ENCODE measurements around the gene LRRTM4. TPM values are rescaled to one million over a fixed set of nuclear protein-coding genes. Genes with fewer than 3 reads are reported as not detected.

The LRRTM4 gene
- total RNA-seq, 1 experiment from 2014 or later: not detected

GRCh38 chr2:77518311-77518710 is 3.9 kb downstream of the LRRTM4 start:
- peaks cover 4% of the 10 kb centered on the region for H3K36me3 Mint-ChIP-seq (ENCODE audit: insufficient read depth, unreplicated experiment)
- H3K4me3 Mint-ChIP-seq (ENCODE audit: unreplicated experiment): no peak overlapping the region
- no peaks in the 10 kb centered on the region for H3K4me1 Mint-ChIP-seq (ENCODE audit: insufficient read depth, unreplicated experiment)
- POLR2A ChIA-PET: no interaction called here
- no TSS peak for BruUV-seq (replicated peaks)
- no peaks in the 10 kb centered on the region for H3K9me3 Mint-ChIP-seq (ENCODE audit: unreplicated experiment)
- DNase-seq (ENCODE audit: unreplicated experiment): no peak
- H3K27me3 Mint-ChIP-seq (ENCODE audit: insufficient read depth, unreplicated experiment): peaks cover 45% of the 10 kb centered on the region
- intact Hi-C loops (cut with micrococcal nuclease): no loop called here
- TF ChIP-seq, protein P1, sequence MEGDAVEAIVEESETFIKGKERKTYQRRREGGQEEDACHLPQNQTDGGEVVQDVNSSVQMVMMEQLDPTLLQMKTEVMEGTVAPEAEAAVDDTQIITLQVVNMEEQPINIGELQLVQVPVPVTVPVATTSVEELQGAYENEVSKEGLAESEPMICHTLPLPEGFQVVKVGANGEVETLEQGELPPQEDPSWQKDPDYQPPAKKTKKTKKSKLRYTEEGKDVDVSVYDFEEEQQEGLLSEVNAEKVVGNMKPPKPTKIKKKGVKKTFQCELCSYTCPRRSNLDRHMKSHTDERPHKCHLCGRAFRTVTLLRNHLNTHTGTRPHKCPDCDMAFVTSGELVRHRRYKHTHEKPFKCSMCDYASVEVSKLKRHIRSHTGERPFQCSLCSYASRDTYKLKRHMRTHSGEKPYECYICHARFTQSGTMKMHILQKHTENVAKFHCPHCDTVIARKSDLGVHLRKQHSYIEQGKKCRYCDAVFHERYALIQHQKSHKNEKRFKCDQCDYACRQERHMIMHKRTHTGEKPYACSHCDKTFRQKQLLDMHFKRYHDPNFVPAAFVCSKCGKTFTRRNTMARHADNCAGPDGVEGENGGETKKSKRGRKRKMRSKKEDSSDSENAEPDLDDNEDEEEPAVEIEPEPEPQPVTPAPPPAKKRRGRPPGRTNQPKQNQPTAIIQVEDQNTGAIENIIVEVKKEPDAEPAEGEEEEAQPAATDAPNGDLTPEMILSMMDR (IDR thresholded peaks at IDR 0.05; ENCODE audit: unreplicated experiment): no peak
- no peak overlapping the region for H3K27ac Mint-ChIP-seq (ENCODE audit: low read depth, unreplicated experiment)
- CTCF ChIA-PET: no interaction called here

GRCh38 chr2:77513191-77513590 is 9.0 kb downstream of the LRRTM4 start:
- peak; percentile 30 for DNase-seq (ENCODE audit: unreplicated experiment)
- H3K27me3 Mint-ChIP-seq (ENCODE audit: insufficient read depth, unreplicated experiment): peaks cover 14% of the 10 kb centered on the region

DNA sequence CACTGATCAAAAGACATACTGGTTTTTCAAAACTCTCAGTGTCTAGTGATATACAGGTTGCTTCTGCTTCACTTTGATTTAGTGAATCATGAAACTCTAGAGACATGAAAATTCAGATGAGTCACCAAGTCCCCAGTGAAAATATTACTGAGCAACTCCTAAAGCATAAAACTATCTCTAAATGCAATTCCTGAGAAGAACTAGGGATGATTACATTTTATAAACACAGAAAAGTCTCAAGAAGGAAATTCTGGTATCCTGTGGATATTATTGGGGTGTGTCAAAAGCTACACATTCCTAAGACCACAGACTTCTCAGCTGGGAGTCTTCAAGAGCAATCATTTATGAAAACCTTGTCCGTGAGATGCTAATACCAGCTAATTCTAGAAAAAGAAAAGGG is 9.7 kb downstream of the LRRTM4 start:
- CTCF ChIA-PET: interaction anchor here (0.5 to 1.0 kb wide), 2 partner anchors 12 to 559 kb away, joined by 3 to 6 read pairs; no protein-coding TSS in a partner anchor
- POLR2A ChIA-PET: no interaction called here

More at GRCh38 chr2:77513191-77513590, 9.0 kb downstream of the LRRTM4 start:
- intact Hi-C loops (cut with micrococcal nuclease): no loop called here
- POLR2A ChIA-PET: no interaction called here
- H3K9me3 Mint-ChIP-seq (ENCODE audit: unreplicated experiment): no peaks in the 10 kb centered on the region
- CTCF ChIA-PET: interaction anchor here (0.5 kb wide), 1 partner anchor 12 kb away, joined by 3 read pairs; no protein-coding TSS in a partner anchor
- no peak overlapping the region for H3K4me3 Mint-ChIP-seq (ENCODE audit: unreplicated experiment)
- H3K4me1 Mint-ChIP-seq (ENCODE audit: insufficient read depth, unreplicated experiment): no peaks in the 10 kb centered on the region
- H3K36me3 Mint-ChIP-seq (ENCODE audit: insufficient read depth, unreplicated experiment): peaks cover 4% of the 10 kb centered on the region
- H3K27ac Mint-ChIP-seq (ENCODE audit: low read depth, unreplicated experiment): no peak overlapping the region
- TF ChIP-seq, protein P1 (IDR thresholded peaks at IDR 0.05; ENCODE audit: unreplicated experiment): no peak
- no TSS peak for BruUV-seq (replicated peaks)

DNA sequence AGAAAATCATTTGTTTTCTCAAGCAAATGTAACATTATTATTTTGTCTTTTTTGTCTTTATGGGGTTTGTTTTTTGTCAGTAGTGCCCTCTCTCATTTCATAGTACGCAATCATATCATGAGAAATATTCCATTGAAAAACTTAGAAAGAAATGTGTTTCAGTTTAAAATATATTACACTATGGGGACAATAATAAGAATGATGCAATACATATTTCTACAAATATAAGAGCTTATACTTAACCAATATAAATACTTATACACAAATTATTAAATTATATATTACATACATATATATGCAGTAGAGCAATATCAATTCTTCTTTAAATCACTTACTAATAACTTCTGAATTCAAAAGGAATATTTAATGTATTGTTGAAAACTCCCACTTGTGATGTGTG is 13.7 kb downstream of the LRRTM4 start:
- Mint-ChIP-seq H3K36me3 (ENCODE audit: insufficient read depth, unreplicated experiment) (no peaks in the 10 kb centered on the region), H3K4me3 (ENCODE audit: unreplicated experiment) (no peak overlapping the region), H3K27me3 (ENCODE audit: insufficient read depth, unreplicated experiment) (no peaks in the 10 kb centered on the region), H3K4me1 (ENCODE audit: insufficient read depth, unreplicated experiment) (no peaks in the 10 kb centered on the region), H3K27ac (ENCODE audit: low read depth, unreplicated experiment) (no peak overlapping the region), H3K9me3 (ENCODE audit: unreplicated experiment) (no peaks in the 10 kb centered on the region)
- DNase-seq (ENCODE audit: unreplicated experiment): no peak
- CTCF ChIA-PET: no interaction called here
- intact Hi-C loops (cut with micrococcal nuclease): no loop called here
- POLR2A ChIA-PET: no interaction called here
- no TSS peak for BruUV-seq (replicated peaks)
- TF ChIP-seq, protein P1 (IDR thresholded peaks at IDR 0.05; ENCODE audit: unreplicated experiment): no peak

More for the DNA sequence above, 9.7 kb downstream of the LRRTM4 start:
- no TSS peak for BruUV-seq (replicated peaks)
- no peaks in the 10 kb centered on the region for H3K4me1 Mint-ChIP-seq (ENCODE audit: insufficient read depth, unreplicated experiment)
- H3K9me3 Mint-ChIP-seq (ENCODE audit: unreplicated experiment): no peaks in the 10 kb centered on the region
- no peak for DNase-seq (ENCODE audit: unreplicated experiment)
- TF ChIP-seq, protein P1 (IDR thresholded peaks at IDR 0.05; ENCODE audit: unreplicated experiment): no peak
- no peak overlapping the region for H3K4me3 Mint-ChIP-seq (ENCODE audit: unreplicated experiment)
- H3K27ac Mint-ChIP-seq (ENCODE audit: low read depth, unreplicated experiment): no peak overlapping the region
- no peaks in the 10 kb centered on the region for H3K36me3 Mint-ChIP-seq (ENCODE audit: insufficient read depth, unreplicated experiment)
- intact Hi-C loops (cut with micrococcal nuclease): no loop called here
- peaks cover 7% of the 10 kb centered on the region for H3K27me3 Mint-ChIP-seq (ENCODE audit: insufficient read depth, unreplicated experiment)
